ENCODE measurements around the gene NLRP6. TPM values are rescaled to one million over a fixed set of nuclear protein-coding genes. Genes with fewer than 3 reads are reported as not detected.

Gene NLRP6
- total and polyA plus RNA-seq, 2 of the 4 experiments (the other 2 are of a cell fraction) = not detected

DNA sequence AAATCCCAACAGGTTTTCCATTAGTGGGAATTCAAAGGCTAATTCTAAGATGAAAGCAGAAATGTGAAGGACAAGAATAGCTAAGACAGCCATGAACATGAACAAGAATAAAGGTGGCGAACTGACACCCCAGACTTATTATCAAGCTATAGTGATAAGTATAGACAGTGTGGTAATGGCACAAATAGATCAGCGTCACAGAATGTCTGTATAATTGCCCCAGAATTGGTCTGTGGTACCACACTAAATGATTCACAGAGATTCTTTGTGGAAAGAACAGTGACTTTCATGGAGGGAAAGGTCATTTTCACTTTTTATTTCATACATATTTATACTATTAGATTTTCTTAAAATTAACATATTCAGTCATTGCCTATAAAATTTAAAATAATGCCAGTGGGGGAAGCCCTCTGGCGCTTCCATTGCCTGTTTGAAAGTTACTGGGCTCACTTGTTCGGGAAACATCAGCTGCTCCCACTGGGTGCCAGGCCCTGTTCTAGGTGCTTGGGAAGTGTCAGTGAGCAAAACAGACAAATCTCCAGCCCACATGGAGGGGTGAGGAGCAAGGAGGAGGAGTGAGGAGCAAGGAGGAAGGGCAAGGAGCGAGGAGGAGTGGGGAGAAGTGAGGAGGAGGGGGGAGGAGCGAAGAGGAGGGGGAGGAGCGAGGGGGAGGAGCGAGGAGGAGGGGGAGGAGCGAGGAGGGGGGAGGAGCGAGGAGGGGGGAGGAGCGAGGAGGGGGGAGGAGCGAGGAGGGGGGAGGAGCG, 11.3 kb upstream of the NLRP6 start:
- ChIA-PET CTCF (interaction anchor here (0.5 to 1.1 kb wide), 2 partner anchors 16 to 32 kb away, joined by 4 read pairs; no protein-coding TSS in a partner anchor), POLR2A (ENCODE audit: unreplicated experiment) (no interaction called here)
- no peak overlapping the region for H2BK15ac ChIP-seq (ENCODE audit: low read depth, low read length)
- H3K27ac ChIP-seq (ENCODE audit: insufficient read depth, low read length) = no peak overlapping the region
- no peak overlapping the region for H4K91ac ChIP-seq (ENCODE audit: insufficient read depth, low read depth, low read length)
- no peak overlapping the region for H3K4me2 ChIP-seq (ENCODE audit: low read depth, low read length)
- no peaks in the 10 kb centered on the region for H3K9me3 ChIP-seq (ENCODE audit: control insufficient read depth, insufficient read depth, low read length)
- H3K79me1 ChIP-seq (ENCODE audit: low read depth in 1 of 2, low read length in 2 of 2) = no peaks in the 10 kb centered on the region
- H2BK20ac ChIP-seq (ENCODE audit: low read depth, low read length) = no peak overlapping the region
- H2BK120ac ChIP-seq (ENCODE audit: low read depth, low read length) = no peak overlapping the region
- H3K36me3 ChIP-seq (ENCODE audit: control insufficient read depth, insufficient read depth, low read length) = no peaks in the 10 kb centered on the region
- H3K9ac ChIP-seq (ENCODE audit: low read depth, low read length) = no peak overlapping the region
- no peak overlapping the region for H4K8ac ChIP-seq (ENCODE audit: low read depth in 2 of 2, low read length in 2 of 2)
- intact Hi-C loops (cut with micrococcal nuclease) = no loop called here
- H4K20me1 ChIP-seq (ENCODE audit: insufficient read depth, low read length) = no peaks in the 10 kb centered on the region
- ATAC-seq (ENCODE audit: low read depth) (no peak), DNase-seq (no peak)
- H3K56ac ChIP-seq (ENCODE audit: extremely low read depth, insufficient read depth, low read length) = no peak overlapping the region
- no peak overlapping the region for H3K14ac ChIP-seq (replicated peaks; ENCODE audit: low read depth, low read length)
- no TSS peak for BruUV-seq (replicated peaks)
- H3K4ac ChIP-seq (ENCODE audit: low read depth, low read length) = no peak overlapping the region
- no peak overlapping the region for H2BK5ac ChIP-seq (ENCODE audit: low read depth, low read length, poor library complexity, severe bottlenecking)
- no peaks in the 10 kb centered on the region; the same call in 1 of the 2 replicates for H3K9me1 ChIP-seq (ENCODE audit: insufficient read depth, low read length)
- dilution Hi-C loops (cut with HindIII; ENCODE audit: low sequenced_read_pairs, unreplicated experiment) = no loop called here
- no peak overlapping the region for H3K4me3 ChIP-seq (ENCODE audit: insufficient read depth, low read depth, low read length)
- no peak overlapping the region for H3K18ac ChIP-seq (ENCODE audit: low read depth, low read length)
- no peak for TF ChIP-seq NFE2L2 (IDR thresholded peaks at IDR 0.05; ENCODE audit: low read depth, low read length)
- H2AK5ac ChIP-seq (ENCODE audit: low read depth, low read length) = no peak overlapping the region
- no peak overlapping the region for H3K23ac ChIP-seq (ENCODE audit: low read depth, low read length)
- in situ Hi-C loops (cut with MboI; ENCODE audit: low sequenced_read_pairs) = no loop called here
- H2AK9ac ChIP-seq (replicated peaks; ENCODE audit: low read depth, low read length, poor library complexity) = no peak overlapping the region
- WGBS, 2 experiments (ENCODE audit: extremely low coverage in 2 of 2, insufficient read length in 1 of 2) = no CpG with 5 or more reads among the region's 13 CpGs
- H2AFZ ChIP-seq (replicated peaks; ENCODE audit: low read length, poor library complexity) = no peak overlapping the region
- no peaks in the 10 kb centered on the region for H3K4me1 ChIP-seq (ENCODE audit: control insufficient read depth, insufficient read depth, low read length)
- peaks cover 18% of the 10 kb centered on the region for H3K27me3 ChIP-seq (ENCODE audit: control insufficient read depth, insufficient read depth, low read length)
- no peak overlapping the region for H4K5ac ChIP-seq (ENCODE audit: low read depth, low read length)
